Measurements from ENCODE around the gene KIAA0930. TPM values are rescaled to one million over a fixed set of nuclear protein-coding genes. Genes with fewer than 3 reads are reported as not detected.

Gene KIAA0930
- total and polyA plus RNA-seq, 2 donors (not counting 1 experiment from before 2014, with no cell fraction given) = 27.0 to 46.8 TPM

- H3K36me3 ChIP-seq (replicated peaks in 1 of 2; ENCODE audit: control extremely low read depth in 1 of 2, control insufficient read depth in 1 of 2, extremely low read depth in 1 of 2, insufficient read depth in 2 of 2, low read length in 1 of 2) = no peaks in the 10 kb centered on the region
- DNase-seq (no peak), ATAC-seq (ENCODE audit: low read depth) (peak; percentile 5)
- POLR2A ChIA-PET = no interaction called here
- CTCF ChIA-PET = interaction anchor here (0.6 to 4.4 kb wide), 10 partner anchors 18 to 286 kb away, joined by 3 to 28 read pairs (median 3); no protein-coding TSS in a partner anchor
- peak overlapping the region; percentile 71 for H3K9ac ChIP-seq (ENCODE audit: low read length)
- peak overlapping the region; percentile 86 for H2AFZ ChIP-seq (ENCODE audit: insufficient read depth, low read depth, low read length, poor library complexity, severe bottlenecking)
- H3K79me2 ChIP-seq (ENCODE audit: control insufficient read depth, insufficient read depth, low read length) = no peaks in the 10 kb centered on the region
- Mint-ChIP-seq H3K27ac (peak overlapping the region; percentile 37), H3K4me1 (peaks cover 33% of the 10 kb centered on the region), H3K27me3 (peaks cover 10% of the 10 kb centered on the region), H3K4me3 (peak overlapping the region; percentile 89), H3K9me3 (ENCODE audit: insufficient read depth) (no peaks in the 10 kb centered on the region)
- H3K4me1 ChIP-seq (ENCODE audit: control insufficient read depth in 2 of 2, insufficient read depth in 2 of 2, low read length in 2 of 2) = peaks cover 20 to 32% of the 10 kb centered on the region in 2 donors
- no peaks in the 10 kb centered on the region for H3K9me3 ChIP-seq (ENCODE audit: control extremely low read depth in 1 of 3, control insufficient read depth in 2 of 3, insufficient read depth in 1 of 3, low read length in 2 of 3)
- H3K27ac ChIP-seq (ENCODE audit: low read length in 2 of 2) = no peak overlapping the region
- peak overlapping the region; percentile 98 for H3K4me2 ChIP-seq (replicated peaks; ENCODE audit: low read depth, low read length, poor library complexity, severe bottlenecking)
- peaks cover 0 to 16% (median 7%) of the 10 kb centered on the region in 4 experiments for H3K27me3 ChIP-seq (replicated peaks in 1 of 4; ENCODE audit: control extremely low read depth in 1 of 4, control insufficient read depth in 3 of 4, insufficient read depth in 4 of 4, low read length in 3 of 4)
- H3K4me3 ChIP-seq (ENCODE audit: control extremely low read depth in 1 of 5, extremely low read depth in 1 of 5, insufficient read depth in 1 of 5, low read depth in 2 of 5, low read length in 4 of 5) = peak overlapping the region; percentile 56 to 68 (median 66)
- intact Hi-C loops (cut with micrococcal nuclease) = loop anchor here (5.0 kb wide), 1 partner anchor 106 kb away; the partner anchor contains the start of gene NUP50
- no peaks in the 10 kb centered on the region for H4K20me1 ChIP-seq (ENCODE audit: control insufficient read depth, insufficient read depth, low read length, poor library complexity, severe bottlenecking)
- under 1% methylated on average over 19 of the region's 47 CpGs for WGBS (ENCODE audit: insufficient coverage)
- TF ChIP-seq EZH2 (IDR thresholded peaks at IDR 0.05; ENCODE audit: borderline replicate concordance, insufficient read depth, low read depth, low read length, poor library complexity, severe bottlenecking) = no peak
- TF ChIP-seq, protein P1, sequence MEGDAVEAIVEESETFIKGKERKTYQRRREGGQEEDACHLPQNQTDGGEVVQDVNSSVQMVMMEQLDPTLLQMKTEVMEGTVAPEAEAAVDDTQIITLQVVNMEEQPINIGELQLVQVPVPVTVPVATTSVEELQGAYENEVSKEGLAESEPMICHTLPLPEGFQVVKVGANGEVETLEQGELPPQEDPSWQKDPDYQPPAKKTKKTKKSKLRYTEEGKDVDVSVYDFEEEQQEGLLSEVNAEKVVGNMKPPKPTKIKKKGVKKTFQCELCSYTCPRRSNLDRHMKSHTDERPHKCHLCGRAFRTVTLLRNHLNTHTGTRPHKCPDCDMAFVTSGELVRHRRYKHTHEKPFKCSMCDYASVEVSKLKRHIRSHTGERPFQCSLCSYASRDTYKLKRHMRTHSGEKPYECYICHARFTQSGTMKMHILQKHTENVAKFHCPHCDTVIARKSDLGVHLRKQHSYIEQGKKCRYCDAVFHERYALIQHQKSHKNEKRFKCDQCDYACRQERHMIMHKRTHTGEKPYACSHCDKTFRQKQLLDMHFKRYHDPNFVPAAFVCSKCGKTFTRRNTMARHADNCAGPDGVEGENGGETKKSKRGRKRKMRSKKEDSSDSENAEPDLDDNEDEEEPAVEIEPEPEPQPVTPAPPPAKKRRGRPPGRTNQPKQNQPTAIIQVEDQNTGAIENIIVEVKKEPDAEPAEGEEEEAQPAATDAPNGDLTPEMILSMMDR (IDR thresholded peaks at IDR 0.05) = no peak
Observed at GRCh38 chr22:45268167-45268957, 27.7 kb upstream of the KIAA0930 start.

DNA sequence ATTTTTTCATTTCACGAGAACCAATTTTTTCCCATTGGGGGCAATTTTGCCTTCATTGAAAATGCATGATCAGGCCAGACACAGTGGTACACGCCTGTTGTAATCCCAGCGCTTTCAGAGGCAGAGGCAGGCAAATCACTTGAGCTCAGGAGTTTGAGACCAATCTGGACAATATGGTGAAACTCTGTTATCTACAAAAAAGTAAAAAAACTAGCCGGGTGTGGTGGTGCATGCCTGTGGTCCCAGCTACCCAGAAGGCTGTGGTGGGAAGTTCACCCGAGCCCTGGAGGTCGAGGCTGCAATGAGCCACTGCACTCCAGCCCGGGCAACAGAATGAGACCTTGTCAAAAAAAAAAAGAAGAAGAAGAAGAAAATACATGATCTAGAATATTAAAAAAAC, 24.8 kb upstream of the KIAA0930 start:
- H3K27me3 Mint-ChIP-seq = peaks cover 6% of the 10 kb centered on the region
- Histone ChIP-seq H3K36me3 (replicated peaks in 1 of 2; ENCODE audit: control extremely low read depth in 1 of 2, control insufficient read depth in 1 of 2, extremely low read depth in 1 of 2, insufficient read depth in 2 of 2, low read length in 1 of 2) (no peaks in the 10 kb centered on the region), H3K4me2 (replicated peaks; ENCODE audit: low read depth, low read length, poor library complexity, severe bottlenecking) (no peak overlapping the region), H3K79me2 (ENCODE audit: control insufficient read depth, insufficient read depth, low read length) (no peaks in the 10 kb centered on the region), H3K4me3 (ENCODE audit: control extremely low read depth in 1 of 5, extremely low read depth in 1 of 5, insufficient read depth in 1 of 5, low read depth in 2 of 5, low read length in 4 of 5) (no peak overlapping the region), H3K9ac (ENCODE audit: low read length) (no peak overlapping the region), H2AFZ (ENCODE audit: insufficient read depth, low read depth, low read length, poor library complexity, severe bottlenecking) (no peak overlapping the region), H3K27me3 (replicated peaks in 1 of 4; ENCODE audit: control extremely low read depth in 1 of 4, control insufficient read depth in 3 of 4, insufficient read depth in 4 of 4, low read length in 3 of 4) (peaks cover 0 to 15% (median 7%) of the 10 kb centered on the region in 4 experiments), H3K9me3 (ENCODE audit: control extremely low read depth in 1 of 3, control insufficient read depth in 2 of 3, insufficient read depth in 1 of 3, low read length in 2 of 3) (no peaks in the 10 kb centered on the region), H4K20me1 (ENCODE audit: control insufficient read depth, insufficient read depth, low read length, poor library complexity, severe bottlenecking) (peaks cover 9% of the 10 kb centered on the region), H3K4me1 (ENCODE audit: control insufficient read depth in 2 of 2, insufficient read depth in 2 of 2, low read length in 2 of 2) (peaks cover 44 to 58% of the 10 kb centered on the region in 2 donors), H3K27ac (ENCODE audit: low read length in 2 of 2) (no peak overlapping the region)
- WGBS (ENCODE audit: insufficient coverage) = 84% methylated on average over 3 of the region's 7 CpGs
- peak overlapping the region; percentile 37 for H3K27ac Mint-ChIP-seq
- TF ChIP-seq, protein P1 (IDR thresholded peaks at IDR 0.05) = no peak
- no peak for TF ChIP-seq EZH2 (IDR thresholded peaks at IDR 0.05; ENCODE audit: borderline replicate concordance, insufficient read depth, low read depth, low read length, poor library complexity, severe bottlenecking)
- no peak for ATAC-seq (ENCODE audit: low read depth)
- CTCF ChIA-PET = no interaction called here
- no peak for DNase-seq
- H3K4me1 Mint-ChIP-seq = peaks cover 55% of the 10 kb centered on the region
- no peak overlapping the region for H3K4me3 Mint-ChIP-seq
- POLR2A ChIA-PET = interaction anchor here (0.6 kb wide), 1 partner anchor 31 kb away, joined by 3 read pairs; no protein-coding TSS in a partner anchor
- H3K9me3 Mint-ChIP-seq (ENCODE audit: insufficient read depth) = no peaks in the 10 kb centered on the region
- intact Hi-C loops (cut with micrococcal nuclease) = loop anchor here (5.0 kb wide), 1 partner anchor 103 kb away; the partner anchor contains the start of gene NUP50

Data from B cell (primary cell).